Activated T-cell treated with anti-CD3 and anti-CD28 coated beads, Interleukin-2, amount 50 U/mL, for 4 hours (primary cell): ENCODE results near the gene CEACAM1. TPM values are rescaled to one million over a fixed set of nuclear protein-coding genes. Genes with fewer than 3 reads are reported as not detected.
"Not testable (repeated sequence)": the region's sequence is repeated elsewhere in the genome, so short reads cannot be mapped to it uniquely, and the experiment has no call there.

ENCODE experiments used
- ATAC-seq, 2 donors: fragments of 200-7000 bp; cut with Tn5 transposase; one replicate each; pipeline ENCODE4 v1.10.0; 2021
- DNase-seq: peaks from one replicate; pipeline ENCODE4 v3.0.0-alpha.2; 2020
- H3K27me3 Mint-ChIP-seq: one replicate; pipeline ENCODE4 v1.8.0; 2021; ENCODE audit warnings: low read depth, mixed read lengths
- H3K36me3 Mint-ChIP-seq: one replicate; pipeline ENCODE4 v1.8.0; 2022; ENCODE audit warnings: mixed read lengths; ENCODE audit not compliant: insufficient read depth
- H3K4me1 Mint-ChIP-seq: one replicate; pipeline ENCODE4 v1.8.0; 2021; ENCODE audit warnings: low read depth, mixed read lengths
- H3K4me3 Mint-ChIP-seq: one replicate; pipeline ENCODE4 v1.8.0; 2021; ENCODE audit warnings: mild to moderate bottlenecking, moderate library complexity, mixed read lengths
- H3K9me3 Mint-ChIP-seq: one replicate; pipeline ENCODE4 v1.8.0; 2021; ENCODE audit warnings: mixed read lengths
- total RNA-seq, 3 donors: library from RNA; stranded (reverse); gene quantifications; one replicate each; pipeline ENCODE4 v1.2.1, GENCODE V29; 2021

CEACAM1 gene
- total RNA-seq, 3 donors from 2014 or later: 0.30 to 0.43 (median 0.40) TPM

GRCh38 chr19:42555317-42555716 is 27.0 kb upstream of the CEACAM1 start:
- ATAC-seq (no peak), DNase-seq (no peak)
- no peaks in the 10 kb centered on the region for H3K36me3 Mint-ChIP-seq
- no peaks in the 10 kb centered on the region for H3K9me3 Mint-ChIP-seq
- H3K4me1 Mint-ChIP-seq: no peaks in the 10 kb centered on the region
- H3K4me3 Mint-ChIP-seq: no peak overlapping the region
- H3K27me3 Mint-ChIP-seq: peaks cover 33% of the 10 kb centered on the region

GRCh38 chr19:42554046-42554575 is 25.8 kb upstream of the CEACAM1 start:
- H3K4me3 Mint-ChIP-seq: no peak overlapping the region
- peaks cover 35% of the 10 kb centered on the region for H3K27me3 Mint-ChIP-seq
- DNase-seq (no peak), ATAC-seq (no peak)
- H3K9me3 Mint-ChIP-seq: peaks cover 5% of the 10 kb centered on the region
- no peaks in the 10 kb centered on the region for H3K4me1 Mint-ChIP-seq
- H3K36me3 Mint-ChIP-seq: no peaks in the 10 kb centered on the region

- Mint-ChIP-seq H3K4me3 (no peak overlapping the region), H3K36me3 (no peaks in the 10 kb centered on the region), H3K27me3 (peaks cover 35% of the 10 kb centered on the region), H3K9me3 (peaks cover 6% of the 10 kb centered on the region), H3K4me1 (no peaks in the 10 kb centered on the region)
- ATAC-seq (no peak), DNase-seq (no peak)
Observed at GRCh38 chr19:42553292-42554045, 25.2 kb upstream of the CEACAM1 start.

- Mint-ChIP-seq H3K4me1 (no peaks in the 10 kb centered on the region), H3K9me3 (peaks cover 6% of the 10 kb centered on the region), H3K27me3 (peaks cover 35% of the 10 kb centered on the region), H3K4me3 (no peak overlapping the region), H3K36me3 (no peaks in the 10 kb centered on the region)
- no peak for DNase-seq
- no peak for ATAC-seq
Observed at GRCh38 chr19:42552086-42553065, 24.1 kb upstream of the CEACAM1 start.

GRCh38 chr19:42550521-42550920 is 22.2 kb upstream of the CEACAM1 start:
- not testable (repeated sequence) for H3K4me1 Mint-ChIP-seq, H3K9me3 Mint-ChIP-seq, H3K36me3 Mint-ChIP-seq, DNase-seq, ATAC-seq, H3K4me3 Mint-ChIP-seq
- peaks cover 38% of the 10 kb centered on the region for H3K27me3 Mint-ChIP-seq

- not testable (repeated sequence) for H3K4me1 Mint-ChIP-seq, H3K36me3 Mint-ChIP-seq, H3K4me3 Mint-ChIP-seq, H3K9me3 Mint-ChIP-seq, DNase-seq, ATAC-seq
- peaks cover 28% of the 10 kb centered on the region for H3K27me3 Mint-ChIP-seq
Observed at GRCh38 chr19:42549067-42549466, 20.8 kb upstream of the CEACAM1 start.

GRCh38 chr19:42548552-42548951 is 20.3 kb upstream of the CEACAM1 start:
- Mint-ChIP-seq H3K9me3 (peaks cover 6% of the 10 kb centered on the region), H3K4me1 (no peaks in the 10 kb centered on the region), H3K36me3 (no peaks in the 10 kb centered on the region), H3K4me3 (no peak overlapping the region), H3K27me3 (peaks cover 27% of the 10 kb centered on the region)
- DNase-seq (no peak), ATAC-seq (no peak)

GRCh38 chr19:42547929-42548328 is 19.6 kb upstream of the CEACAM1 start:
- Mint-ChIP-seq H3K9me3 (peaks cover 6% of the 10 kb centered on the region), H3K36me3 (no peaks in the 10 kb centered on the region), H3K4me1 (no peaks in the 10 kb centered on the region), H3K4me3 (no peak overlapping the region), H3K27me3 (peaks cover 27% of the 10 kb centered on the region)
- ATAC-seq: no peak
- DNase-seq: no peak

GRCh38 chr19:42546831-42547500 is 18.7 kb upstream of the CEACAM1 start:
- no peak overlapping the region for H3K4me3 Mint-ChIP-seq
- no peak for DNase-seq
- peaks cover 6% of the 10 kb centered on the region for H3K9me3 Mint-ChIP-seq
- H3K36me3 Mint-ChIP-seq: no peaks in the 10 kb centered on the region
- peaks cover 24% of the 10 kb centered on the region for H3K27me3 Mint-ChIP-seq
- ATAC-seq: no peak
- no peaks in the 10 kb centered on the region for H3K4me1 Mint-ChIP-seq

GRCh38 chr19:42544146-42544545 is 15.9 kb upstream of the CEACAM1 start:
- peaks cover 2% of the 10 kb centered on the region for H3K9me3 Mint-ChIP-seq
- no peak overlapping the region for H3K4me3 Mint-ChIP-seq
- no peaks in the 10 kb centered on the region for H3K4me1 Mint-ChIP-seq
- no peaks in the 10 kb centered on the region for H3K36me3 Mint-ChIP-seq
- ATAC-seq: no peak
- peaks cover 19% of the 10 kb centered on the region for H3K27me3 Mint-ChIP-seq
- no peak for DNase-seq

- H3K36me3 Mint-ChIP-seq: no peaks in the 10 kb centered on the region
- H3K4me1 Mint-ChIP-seq: no peaks in the 10 kb centered on the region
Observed at GRCh38 chr19:42542791-42543190, 14.5 kb upstream of the CEACAM1 start.

GRCh38 chr19:42540071-42540553 is 11.8 kb upstream of the CEACAM1 start:
- Mint-ChIP-seq H3K4me3 (no peak overlapping the region), H3K4me1 (no peaks in the 10 kb centered on the region), H3K36me3 (no peaks in the 10 kb centered on the region), H3K9me3 (no peaks in the 10 kb centered on the region), H3K27me3 (peaks cover 4% of the 10 kb centered on the region)
- ATAC-seq: no peak
- no peak for DNase-seq

More at GRCh38 chr19:42542791-42543190, 14.5 kb upstream of the CEACAM1 start:
- H3K4me3 Mint-ChIP-seq: no peak overlapping the region
- DNase-seq (no peak), ATAC-seq (no peak)
- H3K9me3 Mint-ChIP-seq: no peaks in the 10 kb centered on the region
- peaks cover 22% of the 10 kb centered on the region for H3K27me3 Mint-ChIP-seq

GRCh38 chr19:42538841-42539709 is 10.8 kb upstream of the CEACAM1 start:
- no peak for ATAC-seq

More at GRCh38 chr19:42538841-42539709, 10.8 kb upstream of the CEACAM1 start:
- no peak for DNase-seq
- no peaks in the 10 kb centered on the region for H3K4me1 Mint-ChIP-seq
- no peaks in the 10 kb centered on the region for H3K36me3 Mint-ChIP-seq
- H3K4me3 Mint-ChIP-seq: no peak overlapping the region
- H3K27me3 Mint-ChIP-seq: peaks cover 4% of the 10 kb centered on the region
- no peaks in the 10 kb centered on the region for H3K9me3 Mint-ChIP-seq
